ENCODE measurements around the gene BPTF. TPM values are rescaled to one million over a fixed set of nuclear protein-coding genes. Genes with fewer than 3 reads are reported as not detected.

The BPTF gene
- total and polyA plus RNA-seq, 2 of the 8 experiments (the other 6 are each of a cell fraction or from before 2014, with no cell fraction given), result 107 to 228 TPM

- TF ChIP-seq CHD7 (IDR thresholded peaks at IDR 0.05; ENCODE audit: insufficient replicate concordance, low read length) (no peak), TEAD4 (IDR thresholded peaks at IDR 0.05; ENCODE audit: low read depth, low read length) (no peak), USF2 (IDR thresholded peaks at IDR 0.05; ENCODE audit: low read length) (no peak), CHD2 (IDR thresholded peaks at IDR 0.05; ENCODE audit: low read length) (no peak), SUZ12 (IDR thresholded peaks at IDR 0.05; ENCODE audit: low read length) (no peak), ASH2L (IDR thresholded peaks at IDR 0.05; ENCODE audit: low read length) (no peak), SRF (IDR thresholded peaks at IDR 0.05; ENCODE audit: low read depth, low read length) (no peak)
Observed at GRCh38 chr17:67853703-67854102, 28.4 kb downstream of the BPTF start (continued).
